Kidney (tissue), 14 donors: ENCODE results near the gene PLET1. TPM values are rescaled to one million over a fixed set of nuclear protein-coding genes. Genes with fewer than 3 reads are reported as not detected.

Source experiments
- DNase-seq, 5 donors: peaks; one replicate each; pipeline ENCODE4 v3.0.0-alpha.2; 2013 to 2020
- FAIRE-seq: peaks from 2 replicates; lab custom pipeline; 2012; peaks lifted over from hg19 to GRCh38; lab: Jason Lieb, UNC
- H3K27ac ChIP-seq, 2 donors: one replicate each; pipeline ENCODE4 v1.7.0; 2013; ENCODE audit warnings: low read depth in 2 of 2, low read length in 2 of 2, inconsistent platforms in 1 of 2
- H3K27me3 ChIP-seq: one replicate; pipeline ENCODE4 v1.7.1; 2013; ENCODE audit warnings: low read length, inconsistent platforms; ENCODE audit not compliant: control insufficient read depth, insufficient read depth
- H3K36me3 ChIP-seq, 3 donors: one replicate each; pipeline versions ENCODE4 v1.7.0 to v1.7.1; 2013; ENCODE audit warnings: low read length in 3 of 3, control low read depth in 1 of 3, inconsistent platforms in 1 of 3; ENCODE audit not compliant: insufficient read depth in 3 of 3, control insufficient read depth in 2 of 3
- H3K4me1 ChIP-seq, 3 donors: one replicate each; pipeline versions ENCODE4 v1.7.0 to v1.7.1; 2013; ENCODE audit warnings: low read length in 3 of 3, inconsistent platforms in 1 of 3, low read depth in 1 of 3; ENCODE audit not compliant: control insufficient read depth in 2 of 3, insufficient read depth in 2 of 3
- H3K4me3 ChIP-seq, 3 donors: one replicate each; pipeline versions ENCODE4 v1.7.0 to v1.8.1; 2013; ENCODE audit warnings: low read length in 3 of 3, control low read depth in 1 of 3, inconsistent platforms in 1 of 3
- H3K9ac ChIP-seq, 3 donors: one replicate each; pipeline versions ENCODE4 v1.7.0 to v1.7.1; 2013; ENCODE audit warnings: low read length in 3 of 3, control low read depth in 1 of 3, inconsistent platforms in 1 of 3
- H3K9me3 ChIP-seq, 3 donors: one replicate each; pipeline versions ENCODE4 v1.7.0 to v1.7.1; 2013; ENCODE audit warnings: low read length in 3 of 3, control low read depth in 1 of 3, inconsistent platforms in 1 of 3; ENCODE audit not compliant: control insufficient read depth in 2 of 3, insufficient read depth in 1 of 3
- CTCF ChIP-seq: IDR thresholded peaks from 3 replicates; pipeline ENCODE4 v1.5.1; 2012; ENCODE audit warnings: mild to moderate bottlenecking, moderate library complexity, borderline replicate concordance; ENCODE audit not compliant: insufficient read depth; ENCODE audit errors: extremely low read depth
- intact Hi-C: fragments of 100-400 bp; cut with DNase I; formaldehyde crosslinking; loops from one replicate; pipeline ENCODE4 v1.11.1; 2022
- polyA plus RNA-seq: library from polyadenylated mRNA; stranded (reverse); fragments of 350-450 nt; fragmentation: Illumina TruSeq; extraction: RNeasy Lipid Tissue Mini Kit (QIAGEN cat#74804); gene quantifications from one replicate; pipeline ENCODE4 v1.2.3, GENCODE V29; 2014; ENCODE audit warnings: low read depth, low replicate concordance; ENCODE audit not compliant: insufficient read depth
- total RNA-seq: library from RNA; stranded (reverse); fragmentation: NEBNext Ultra II Directional; extraction: Animal tissue kit (Norgen Biotek cat#: 25700); gene quantifications from one replicate; pipeline ENCODE4 v1.2.1, GENCODE V29; 2021
- donor health status: control.
- donor health status: control.
- donor health status: control.
- donor health status: control.
- donor health status: control.
- donor health status: DM: yes; HTN: yes; CAD: no.
- donor health status: Normal renal cell carcinoma (clear cell type).

PLET1 gene
- total and polyA plus RNA-seq, 2 donors from 2014 or later, result not detected

GRCh38 chr11:112302226-112302868, 41.7 kb upstream of the PLET1 start:
- no peak for DNase-seq
- no peak overlapping the region for H3K4me3 ChIP-seq
- no peak for FAIRE-seq
- intact Hi-C loops, result no loop called here
- TF ChIP-seq CTCF, result no peak
- no peaks in the 10 kb centered on the region for H3K36me3 ChIP-seq
- H3K4me1 ChIP-seq, result peaks cover 0 to 6% (median 2%) of the 10 kb centered on the region in 3 donors
- H3K27me3 ChIP-seq, result no peaks in the 10 kb centered on the region
- H3K27ac ChIP-seq, result no peak overlapping the region
- no peaks in the 10 kb centered on the region for H3K9me3 ChIP-seq
- no peak overlapping the region for H3K9ac ChIP-seq

GRCh38 chr11:112300094-112300786, 39.6 kb upstream of the PLET1 start:
- Histone ChIP-seq H3K4me1 (peaks cover 0 to 6% (median 2%) of the 10 kb centered on the region in 3 donors), H3K27ac (no peak overlapping the region), H3K4me3 (no peak overlapping the region), H3K27me3 (no peaks in the 10 kb centered on the region), H3K9ac (no peak overlapping the region), H3K9me3 (no peaks in the 10 kb centered on the region), H3K36me3 (no peaks in the 10 kb centered on the region)
- TF ChIP-seq CTCF, result no peak
- FAIRE-seq, result no peak
- intact Hi-C loops, result no loop called here
- no peak for DNase-seq

GRCh38 chr11:112298535-112298934, 37.9 kb upstream of the PLET1 start:
- Histone ChIP-seq H3K9me3 (no peaks in the 10 kb centered on the region), H3K4me3 (no peak overlapping the region), H3K9ac (no peak overlapping the region), H3K27ac (no peak overlapping the region), H3K36me3 (no peaks in the 10 kb centered on the region), H3K4me1 (peaks cover 0 to 6% (median 2%) of the 10 kb centered on the region in 3 donors), H3K27me3 (no peaks in the 10 kb centered on the region)
- DNase-seq (no peak), FAIRE-seq (no peak)
- TF ChIP-seq CTCF, result no peak
- intact Hi-C loops, result no loop called here
